OCI-LY1 (cell line): Measurements from ENCODE around the gene PRSS2.

Experiments
- H2AFZ ChIP-seq: fragments of 200-600 bp; sonication (generic), shearing (Covaris generic); 2 replicates; pipeline ENCODE4 v1.6.0; 2014; ENCODE audit warnings: antibody characterized with exemption, mild to moderate bottlenecking, low read length
- H3F3A ChIP-seq: fragments of 200-600 bp; sonication (generic), shearing (Covaris generic); 2 replicates; pipeline ENCODE4 v1.6.0; 2014; ENCODE audit warnings: mild to moderate bottlenecking, antibody characterized with exemption, low read length, moderate library complexity; ENCODE audit not compliant: insufficient read depth
- H3K27ac ChIP-seq: fragments of 200-600 bp; sonication (generic); 2 replicates; pipeline ENCODE4 v1.5.1; 2014; ENCODE audit warnings: low read length, mixed run types, mild to moderate bottlenecking, low read depth; ENCODE audit not compliant: poor library complexity, severe bottlenecking
- H3K27me3 ChIP-seq: fragments of 200-600 bp; sonication (generic); 2 replicates; pipeline ENCODE4 v1.6.0; 2014; ENCODE audit warnings: antibody characterized with exemption, mild to moderate bottlenecking, low read length, moderate library complexity; ENCODE audit not compliant: insufficient read depth
- H3K36me3 ChIP-seq: fragments of 200-600 bp; sonication (generic); 2 replicates; pipeline ENCODE4 v1.6.1; 2014; ENCODE audit warnings: mild to moderate bottlenecking, antibody characterized with exemption, low read length, moderate library complexity, mixed read lengths; ENCODE audit not compliant: insufficient read depth
- H3K4me1 ChIP-seq: fragments of 200-600 bp; sonication (generic); 2 replicates; pipeline ENCODE4 v1.5.1; 2014; ENCODE audit warnings: mild to moderate bottlenecking, low read length, moderate library complexity; ENCODE audit not compliant: insufficient read depth, severe bottlenecking
- H3K4me2 ChIP-seq: fragments of 200-600 bp; sonication (generic), shearing (Covaris generic); 2 replicates; pipeline ENCODE4 v1.6.1; 2014; ENCODE audit warnings: low read length
- H3K4me3 ChIP-seq: fragments of 200-600 bp; sonication (generic); 2 replicates; pipeline ENCODE4 v1.5.1; 2014; ENCODE audit warnings: low read length, low read depth, mild to moderate bottlenecking, mixed read lengths; ENCODE audit not compliant: poor library complexity, severe bottlenecking
- H3K79me2 ChIP-seq: fragments of 200-600 bp; shearing (Covaris generic); 2 replicates; pipeline ENCODE4 v1.6.1; 2016; ENCODE audit warnings: mixed run types, low read length, mixed read lengths; ENCODE audit not compliant: insufficient read depth
- H3K9ac ChIP-seq: fragments of 200-600 bp; sonication (generic), shearing (Covaris generic); 2 replicates; pipeline ENCODE4 v1.6.1; 2014; ENCODE audit warnings: mild to moderate bottlenecking, low read length, mixed read lengths
- H3K9me2 ChIP-seq: fragments of 200-600 bp; sonication (generic), shearing (Covaris generic); 2 replicates; pipeline ENCODE4 v1.6.1; 2014; ENCODE audit warnings: low read depth, mild to moderate bottlenecking, low read length, mixed read lengths
- H3K9me3 ChIP-seq: fragments of 200-600 bp; shearing (Covaris generic); 2 replicates; pipeline ENCODE4 v1.6.1; 2014; ENCODE audit warnings: low read length, mixed read lengths
- H4K20me1 ChIP-seq: fragments of 200-600 bp; sonication (generic), shearing (Covaris generic); 2 replicates; pipeline ENCODE4 v1.6.0; 2016; ENCODE audit warnings: mild to moderate bottlenecking, low read length; ENCODE audit not compliant: insufficient read depth
- CTCF ChIP-seq: fragments of 200-600 bp; sonication (generic), shearing (Covaris generic); IDR thresholded peaks from 2 replicates; pipeline ENCODE4 v1.5.1; 2017; ENCODE audit warnings: mild to moderate bottlenecking, antibody characterized with exemption, low read length, moderate library complexity, mixed read lengths
- EZH2 ChIP-seq: fragments of 200-600 bp; sonication (generic), shearing (Covaris generic); IDR thresholded peaks from 2 replicates; pipeline ENCODE4 v1.8.0; 2017; ENCODE audit warnings: borderline replicate concordance, mixed run types, mild to moderate bottlenecking, antibody characterized with exemption, low read length, moderate library complexity, mixed read lengths

Gene PRSS2

GRCh38 chr7:142790056-142790455 lies 19.3 kb downstream of the PRSS2 start:
- Histone ChIP-seq H3K9ac (no peak overlapping the region), H3K9me2 (no peaks in the 10 kb centered on the region), H3K27ac (no peak overlapping the region), H3F3A (no peaks in the 10 kb centered on the region), H4K20me1 (no peaks in the 10 kb centered on the region), H3K9me3 (no peaks in the 10 kb centered on the region), H3K4me2 (no peak overlapping the region), H3K27me3 (no peaks in the 10 kb centered on the region), H3K36me3 (no peaks in the 10 kb centered on the region), H3K4me1 (peaks cover 57% of the 10 kb centered on the region), H2AFZ (no peak overlapping the region), H3K4me3 (no peak overlapping the region), H3K79me2 (no peaks in the 10 kb centered on the region)
- TF ChIP-seq EZH2, result no peak

- TF ChIP-seq CTCF (no peak), EZH2 (no peak)
- no peaks in the 10 kb centered on the region for H4K20me1 ChIP-seq
- no peak overlapping the region for H3K4me2 ChIP-seq
- no peaks in the 10 kb centered on the region for H3K79me2 ChIP-seq
- H2AFZ ChIP-seq, result no peak overlapping the region
- H3K27me3 ChIP-seq, result no peaks in the 10 kb centered on the region
- H3K4me3 ChIP-seq, result no peak overlapping the region
- H3K36me3 ChIP-seq, result no peaks in the 10 kb centered on the region
- peaks cover 57% of the 10 kb centered on the region for H3K4me1 ChIP-seq
- no peak overlapping the region for H3K27ac ChIP-seq
- H3K9me2 ChIP-seq, result no peaks in the 10 kb centered on the region
- H3K9me3 ChIP-seq, result no peaks in the 10 kb centered on the region
- H3F3A ChIP-seq, result no peaks in the 10 kb centered on the region
- no peak overlapping the region for H3K9ac ChIP-seq
Observed at GRCh38 chr7:142790555-142790954, 19.8 kb downstream of the PRSS2 start.

- no peak overlapping the region for H3K9ac ChIP-seq
- H3K9me3 ChIP-seq, result no peaks in the 10 kb centered on the region
- TF ChIP-seq CTCF, result no peak
- TF ChIP-seq EZH2, result no peak
- peaks cover 59% of the 10 kb centered on the region for H3K4me1 ChIP-seq
- H2AFZ ChIP-seq, result no peak overlapping the region
- H3K4me3 ChIP-seq, result no peak overlapping the region
- no peak overlapping the region for H3K4me2 ChIP-seq
- no peaks in the 10 kb centered on the region for H3K36me3 ChIP-seq
- H3K27ac ChIP-seq, result no peak overlapping the region
- no peaks in the 10 kb centered on the region for H3K27me3 ChIP-seq
- no peaks in the 10 kb centered on the region for H3K9me2 ChIP-seq
- no peaks in the 10 kb centered on the region for H3K79me2 ChIP-seq
- no peaks in the 10 kb centered on the region for H4K20me1 ChIP-seq
- no peaks in the 10 kb centered on the region for H3F3A ChIP-seq
Observed at GRCh38 chr7:142791502-142791901, 20.7 kb downstream of the PRSS2 start.

- no peaks in the 10 kb centered on the region for H3K36me3 ChIP-seq
- H4K20me1 ChIP-seq, result no peaks in the 10 kb centered on the region
- no peaks in the 10 kb centered on the region for H3K9me2 ChIP-seq
- H3K27ac ChIP-seq, result no peak overlapping the region
- no peak overlapping the region for H3K4me3 ChIP-seq
- no peak for TF ChIP-seq EZH2
- TF ChIP-seq CTCF, result no peak
- H3K79me2 ChIP-seq, result no peaks in the 10 kb centered on the region
- no peak overlapping the region for H3K9ac ChIP-seq
- H3K4me2 ChIP-seq, result no peak overlapping the region
- no peak overlapping the region for H2AFZ ChIP-seq
- H3K27me3 ChIP-seq, result no peaks in the 10 kb centered on the region
- H3K4me1 ChIP-seq, result peaks cover 66% of the 10 kb centered on the region
- H3K9me3 ChIP-seq, result no peaks in the 10 kb centered on the region
- no peaks in the 10 kb centered on the region for H3F3A ChIP-seq
Observed at GRCh38 chr7:142792129-142792528, 21.4 kb downstream of the PRSS2 start.
